Caco-2 (cell line): Measurements from ENCODE around the gene GIPC3. TPM values are rescaled to one million over a fixed set of nuclear protein-coding genes. Genes with fewer than 3 reads are reported as not detected.

ENCODE experiments used
- BruUV-seq: library from RNA; stranded (reverse); fragments of 400-500 nt; replicated peaks from 2 replicates; lab custom pipeline; 2021; lab: Mats Ljungman, UMichigan
- CTCF ChIA-PET: fragments of 300-600 bp; sonication (Branson Sonifier 250); formaldehyde crosslinking; loops from one replicate; lab custom pipeline; 2022; ENCODE audit warnings: antibody characterized with exemption; lab: Charles Lee
- POLR2A ChIA-PET: fragments of 300-600 bp; sonication (Branson Sonifier 250); formaldehyde crosslinking; loops from one replicate; lab custom pipeline; 2022; ENCODE audit warnings: antibody characterized with exemption; lab: Charles Lee
- DNase-seq, 2 experiments: peaks; one replicate each; pipeline versions ENCODE4 v3.0.0 to v3.0.0-alpha.2; 2020 to 2022
- H3K27me3 ChIP-seq: replicated peaks from 2 replicates; pipeline ENCODE4 v1.6.0; 2011; ENCODE audit warnings: low read length; ENCODE audit not compliant: control insufficient read depth, insufficient read depth
- H3K36me3 ChIP-seq: 2 replicates; pipeline ENCODE4 v1.5.1; 2011; ENCODE audit warnings: low read length; ENCODE audit not compliant: control insufficient read depth, insufficient read depth
- H3K4me1 ChIP-seq: fragments of 250-450 bp; sonication (Bioruptor Pico); 2 replicates; pipeline ENCODE4 v1.5.1; 2020; ENCODE audit warnings: mild to moderate bottlenecking
- H3K4me3 ChIP-seq: 2 replicates; pipeline ENCODE4 v1.5.1; 2011; ENCODE audit warnings: low read depth, mild to moderate bottlenecking, control low read depth, low read length
- H3K9me3 ChIP-seq: fragments of 250-450 bp; sonication (Bioruptor Pico); 2 replicates; pipeline ENCODE4 v1.5.1; 2020; ENCODE audit warnings: mild to moderate bottlenecking, moderate library complexity
- H3K27ac Mint-ChIP-seq: one replicate; pipeline ENCODE4 v1.8.0; 2022; ENCODE audit warnings: mixed read lengths; ENCODE audit not compliant: unreplicated experiment
- H3K27me3 Mint-ChIP-seq: one replicate; pipeline ENCODE4 v1.8.0; 2022; ENCODE audit warnings: mixed read lengths; ENCODE audit not compliant: insufficient read depth, unreplicated experiment
- H3K36me3 Mint-ChIP-seq: one replicate; pipeline ENCODE4 v1.8.0; 2022; ENCODE audit warnings: mild to moderate bottlenecking, mixed read lengths; ENCODE audit not compliant: insufficient read depth, unreplicated experiment
- H3K4me1 Mint-ChIP-seq: one replicate; pipeline ENCODE4 v1.8.0; 2022; ENCODE audit warnings: low read depth, mixed read lengths; ENCODE audit not compliant: unreplicated experiment
- H3K4me3 Mint-ChIP-seq: one replicate; pipeline ENCODE4 v1.8.0; 2022; ENCODE audit warnings: mild to moderate bottlenecking, moderate library complexity, mixed read lengths; ENCODE audit not compliant: unreplicated experiment
- H3K9me3 Mint-ChIP-seq: one replicate; pipeline ENCODE4 v1.8.0; 2022; ENCODE audit warnings: mixed read lengths; ENCODE audit not compliant: unreplicated experiment
- intact Hi-C: fragments of 100-400 bp; cut with micrococcal nuclease; formaldehyde crosslinking; loops from one replicate; pipeline ENCODE4 v1.10.0; 2022; ENCODE audit not compliant: unreplicated experiment
- total RNA-seq: library from RNA; stranded (reverse); gene quantifications from 2 replicates; pipeline ENCODE4 v1.2.3, GENCODE V29; 2022
- TF ChIP-seq, protein P1 (sequence below), 2 experiments: fragments of 200-600 bp in 1 of 2; IDR thresholded peaks; 1 replicate in 1 of 2; 2 replicates in 1 of 2; pipeline versions ENCODE4 v1.5.1 to v1.8.0; 2011 to 2022; ENCODE audit warnings: antibody characterized with exemption in 1 of 2, control low read depth in 1 of 2, inconsistent platforms in 1 of 2, low read depth in 1 of 2, low read length in 1 of 2, mild to moderate bottlenecking in 1 of 2, moderate library complexity in 1 of 2; ENCODE audit not compliant: insufficient read depth in 1 of 2, severe bottlenecking in 1 of 2, unreplicated experiment in 1 of 2

GIPC3 gene
- total RNA-seq, 1 experiment from 2014 or later: not detected

- H3K36me3 Mint-ChIP-seq: peaks cover 59% of the 10 kb centered on the region
- DNase-seq: no peak
- H3K27ac Mint-ChIP-seq: peak overlapping the region; percentile 56
- Histone ChIP-seq H3K27me3 (no peaks in the 10 kb centered on the region), H3K9me3 (no peaks in the 10 kb centered on the region), H3K4me1 (no peaks in the 10 kb centered on the region), H3K4me3 (no peak overlapping the region), H3K36me3 (no peaks in the 10 kb centered on the region)
- no TSS peak for BruUV-seq
- intact Hi-C loops: no loop called here
- CTCF ChIA-PET: interaction anchor here (1.6 kb wide), 1 partner anchor 9 kb away, joined by 5 read pairs; no protein-coding TSS in a partner anchor
- no peaks in the 10 kb centered on the region for H3K9me3 Mint-ChIP-seq
- H3K4me3 Mint-ChIP-seq: no peak overlapping the region
- H3K4me1 Mint-ChIP-seq: no peaks in the 10 kb centered on the region
- POLR2A ChIA-PET: no interaction called here
- no peaks in the 10 kb centered on the region for H3K27me3 Mint-ChIP-seq
- TF ChIP-seq, protein P1, sequence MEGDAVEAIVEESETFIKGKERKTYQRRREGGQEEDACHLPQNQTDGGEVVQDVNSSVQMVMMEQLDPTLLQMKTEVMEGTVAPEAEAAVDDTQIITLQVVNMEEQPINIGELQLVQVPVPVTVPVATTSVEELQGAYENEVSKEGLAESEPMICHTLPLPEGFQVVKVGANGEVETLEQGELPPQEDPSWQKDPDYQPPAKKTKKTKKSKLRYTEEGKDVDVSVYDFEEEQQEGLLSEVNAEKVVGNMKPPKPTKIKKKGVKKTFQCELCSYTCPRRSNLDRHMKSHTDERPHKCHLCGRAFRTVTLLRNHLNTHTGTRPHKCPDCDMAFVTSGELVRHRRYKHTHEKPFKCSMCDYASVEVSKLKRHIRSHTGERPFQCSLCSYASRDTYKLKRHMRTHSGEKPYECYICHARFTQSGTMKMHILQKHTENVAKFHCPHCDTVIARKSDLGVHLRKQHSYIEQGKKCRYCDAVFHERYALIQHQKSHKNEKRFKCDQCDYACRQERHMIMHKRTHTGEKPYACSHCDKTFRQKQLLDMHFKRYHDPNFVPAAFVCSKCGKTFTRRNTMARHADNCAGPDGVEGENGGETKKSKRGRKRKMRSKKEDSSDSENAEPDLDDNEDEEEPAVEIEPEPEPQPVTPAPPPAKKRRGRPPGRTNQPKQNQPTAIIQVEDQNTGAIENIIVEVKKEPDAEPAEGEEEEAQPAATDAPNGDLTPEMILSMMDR (IDR thresholded peaks at IDR 0.05; ENCODE audit: insufficient read depth in 1 of 2, low read depth in 1 of 2, low read length in 1 of 2, severe bottlenecking in 1 of 2, unreplicated experiment in 1 of 2): no peak
Observed at GRCh38 chr19:3536429-3537100, 48.7 kb upstream of the GIPC3 start.

- intact Hi-C loops: no loop called here
- POLR2A ChIA-PET: no interaction called here
- Mint-ChIP-seq H3K9me3 (no peaks in the 10 kb centered on the region), H3K4me1 (no peaks in the 10 kb centered on the region), H3K36me3 (peaks cover 57% of the 10 kb centered on the region), H3K27ac (peak overlapping the region; percentile 56), H3K4me3 (no peak overlapping the region), H3K27me3 (no peaks in the 10 kb centered on the region)
- TF ChIP-seq, protein P1 (IDR thresholded peaks at IDR 0.05; ENCODE audit: insufficient read depth in 1 of 2, low read depth in 1 of 2, low read length in 1 of 2, severe bottlenecking in 1 of 2, unreplicated experiment in 1 of 2): no peak
- no peaks in the 10 kb centered on the region for H3K36me3 ChIP-seq
- DNase-seq: no peak
- H3K9me3 ChIP-seq: no peaks in the 10 kb centered on the region
- CTCF ChIA-PET: no interaction called here
- no peaks in the 10 kb centered on the region for H3K4me1 ChIP-seq
- H3K27me3 ChIP-seq: no peaks in the 10 kb centered on the region
- no TSS peak for BruUV-seq
- no peak overlapping the region for H3K4me3 ChIP-seq
Observed at GRCh38 chr19:3537101-3537437, 48.2 kb upstream of the GIPC3 start.

DNA sequence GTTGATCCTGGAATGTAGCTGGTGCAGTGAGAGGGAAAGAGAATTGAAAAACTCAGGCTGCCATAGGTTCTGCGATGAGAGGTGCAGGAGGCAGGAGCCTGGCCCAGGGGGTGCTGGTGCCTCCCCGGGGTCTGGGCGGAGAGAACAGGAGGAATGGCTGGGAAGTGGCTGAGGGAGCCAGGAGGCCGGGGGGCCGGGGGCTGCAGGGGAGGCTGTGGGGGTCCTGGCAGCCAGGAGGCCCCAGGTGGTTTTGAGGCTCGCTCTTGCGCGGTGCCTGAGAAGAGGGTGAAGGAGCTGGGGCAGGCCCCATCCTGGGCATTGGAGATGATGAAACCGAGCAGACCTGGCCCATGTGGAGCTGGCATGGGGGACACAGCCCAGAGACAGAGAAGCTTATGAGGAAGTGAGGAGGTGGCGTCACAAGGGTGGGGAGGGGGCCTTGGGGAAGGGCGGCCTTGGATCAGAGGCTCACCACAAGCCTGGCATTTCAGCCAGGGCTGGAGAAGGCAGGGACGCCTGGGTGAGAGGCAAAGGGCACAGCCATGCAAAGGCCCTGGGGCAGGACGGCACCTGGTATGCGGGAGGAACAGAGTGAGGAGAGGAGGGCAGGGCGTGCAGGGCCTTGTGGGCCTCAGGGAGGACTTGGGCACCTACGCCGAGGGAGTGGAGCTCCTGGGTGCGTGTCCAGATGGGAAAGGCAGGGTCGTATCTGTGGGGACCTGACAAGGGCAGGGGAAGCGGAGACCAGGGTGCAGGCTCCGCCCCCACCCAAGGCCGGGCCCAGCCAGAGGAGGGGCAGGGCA is 47.6 kb upstream of the GIPC3 start:
- no peaks in the 10 kb centered on the region for H3K27me3 Mint-ChIP-seq
- H3K4me3 Mint-ChIP-seq: no peak overlapping the region
- intact Hi-C loops: no loop called here
- H3K9me3 ChIP-seq: no peaks in the 10 kb centered on the region
- no peak for DNase-seq
- H3K9me3 Mint-ChIP-seq: no peaks in the 10 kb centered on the region
- TF ChIP-seq, protein P1 (IDR thresholded peaks at IDR 0.05; ENCODE audit: insufficient read depth in 1 of 2, low read depth in 1 of 2, low read length in 1 of 2, severe bottlenecking in 1 of 2, unreplicated experiment in 1 of 2): no peak
- no TSS peak for BruUV-seq
- no peaks in the 10 kb centered on the region for H3K27me3 ChIP-seq
- peak overlapping the region; percentile 56 for H3K27ac Mint-ChIP-seq
- no peaks in the 10 kb centered on the region for H3K36me3 ChIP-seq
- CTCF ChIA-PET: no interaction called here
- no peak overlapping the region for H3K4me3 ChIP-seq
- peaks cover 55% of the 10 kb centered on the region for H3K36me3 Mint-ChIP-seq
- no peaks in the 10 kb centered on the region for H3K4me1 ChIP-seq
- POLR2A ChIA-PET: no interaction called here
- no peaks in the 10 kb centered on the region for H3K4me1 Mint-ChIP-seq
